K562 (cell line): Measurements from ENCODE around the gene VEGFB. TPM values are rescaled to one million over a fixed set of nuclear protein-coding genes. Genes with fewer than 3 reads are reported as not detected.
A peak's percentile ranks its signal among the peaks of the same experiment; 100 is the strongest.

Experiments
- ATF2 ChIP-seq: sonication (generic); formaldehyde crosslinking; IDR thresholded peaks from 2 replicates; pipeline ENCODE4 v1.8.1; 2022; ENCODE audit warnings: missing genetic modification reagents
- DMBX1 ChIP-seq: fragments of 250-450 bp; sonication (Bioruptor Pico); IDR thresholded peaks from 2 replicates; pipeline ENCODE4 v1.8.0; 2022; ENCODE audit warnings: inconsistent platforms, mild to moderate bottlenecking, moderate library complexity, borderline replicate concordance
- HDAC8 ChIP-seq: fragments of 450-650 bp; IDR thresholded peaks from 2 replicates; pipeline ENCODE4 v1.6.1; 2016; ENCODE audit warnings: mild to moderate bottlenecking, missing genetic modification characterization, moderate library complexity, missing compliant biosample characterization
- PHF21A ChIP-seq: fragments of 450-650 bp; IDR thresholded peaks from 2 replicates; pipeline ENCODE4 v1.6.1; 2017; ENCODE audit warnings: low read depth, borderline replicate concordance
- PTRF ChIP-seq: fragments of 450-650 bp; IDR thresholded peaks from 2 replicates; pipeline ENCODE4 v1.6.1; 2016; ENCODE audit warnings: mild to moderate bottlenecking, missing genetic modification characterization, missing compliant biosample characterization
- PYGO2 ChIP-seq: fragments of 450-650 bp; IDR thresholded peaks from 2 replicates; pipeline ENCODE4 v1.6.1; 2016; ENCODE audit warnings: mild to moderate bottlenecking, missing genetic modification characterization, moderate library complexity, missing compliant biosample characterization
- SLC30A9 ChIP-seq: fragments of 250-450 bp; sonication (Bioruptor Pico); IDR thresholded peaks from 2 replicates; pipeline ENCODE4 v1.8.0; 2022; ENCODE audit warnings: mild to moderate bottlenecking, moderate library complexity
- SMAD4 ChIP-seq: fragments of 250-450 bp; sonication (Bioruptor Pico); conservative IDR thresholded peaks from 2 replicates; pipeline ENCODE4 v1.8.0; 2021; ENCODE audit warnings: inconsistent platforms, mild to moderate bottlenecking, moderate library complexity
- TEAD1 ChIP-seq, 2 experiments: fragments of 450-650 bp in 1 of 2; sonication (generic) in 1 of 2; formaldehyde crosslinking; IDR thresholded peaks; 2 replicates each; pipeline versions ENCODE4 v1.4.0 to v1.8.0; 2020 to 2022; ENCODE audit warnings: mild to moderate bottlenecking in 2 of 2, missing genetic modification reagents in 1 of 2
- U2AF2 ChIP-seq: fragments of 200-400 bp; formaldehyde crosslinking; optimal IDR thresholded peaks from 2 replicates; pipeline ENCODE3; 2017; ENCODE audit warnings: low read depth, mild to moderate bottlenecking, low read length
- ZMIZ1 ChIP-seq, 2 experiments: fragments of 150-350 bp in 1 of 2; IDR thresholded peaks; 2 replicates each; pipeline ENCODE4 v1.6.1; 2012 to 2016; ENCODE audit warnings: low read depth in 2 of 2, low read length in 2 of 2, mild to moderate bottlenecking in 1 of 2, moderate library complexity in 1 of 2
- ZNF134 ChIP-seq: fragments of 250-450 bp; sonication (Bioruptor Pico); conservative IDR thresholded peaks from 2 replicates; pipeline ENCODE4 v1.4.0; 2020
- ZNF24 ChIP-seq: fragments of 450-650 bp; IDR thresholded peaks from 2 replicates; pipeline ENCODE4 v1.6.1; 2016
- polyA plus RNA-seq, 8 experiments: library from polyadenylated mRNA; depleted of rRNA in 4 of 8; stranded (reverse) in 5 of 8; unstranded in 3 of 8; fragments of >200 nt; fragmentation: Nextera tagmentation in 2 of 8; fragmentation: Illumina TruSeq in 1 of 8; extraction: Ambion mirVana in 2 of 8; extraction: Trizol in 1 of 8; gene quantifications; 2 replicates each; pipeline versions ENCODE4 v1.2.1 to v1.2.3, GENCODE V29; 2011 to 2014; ENCODE audit warnings: inconsistent platforms in 1 of 8, missing spikeins in 1 of 8
- total RNA-seq, 7 experiments: library from RNA; depleted of rRNA in 6 of 7; stranded (reverse); fragments of >200 nt in 6 of 7; fragmentation: Illumina TruSeq in 2 of 7; extraction: Trizol in 2 of 7; gene quantifications; 2 replicates each; pipeline versions ENCODE4 v1.2.1 to v1.2.3, GENCODE V29; 2011 to 2021; ENCODE audit warnings: low replicate concordance in 1 of 7
- TF ChIP-seq, protein P1 (sequence below): sonication (generic); formaldehyde crosslinking; IDR thresholded peaks from 2 replicates; pipeline ENCODE4 v1.8.1; 2023; ENCODE audit warnings: missing genetic modification reagents, mild to moderate bottlenecking, borderline replicate concordance
- TF ChIP-seq, protein P2 (sequence below): fragments of 250-450 bp; sonication (Bioruptor Pico); IDR thresholded peaks from 2 replicates; pipeline ENCODE4 v1.8.0; 2022; ENCODE audit warnings: inconsistent platforms, mild to moderate bottlenecking, moderate library complexity, borderline replicate concordance

VEGFB gene
- total and polyA plus RNA-seq, 9 of the 15 experiments (the other 6 are each of a cell fraction or from before 2014, with no cell fraction given) = 11.0 to 83.4 (median 25.7) TPM

DNA sequence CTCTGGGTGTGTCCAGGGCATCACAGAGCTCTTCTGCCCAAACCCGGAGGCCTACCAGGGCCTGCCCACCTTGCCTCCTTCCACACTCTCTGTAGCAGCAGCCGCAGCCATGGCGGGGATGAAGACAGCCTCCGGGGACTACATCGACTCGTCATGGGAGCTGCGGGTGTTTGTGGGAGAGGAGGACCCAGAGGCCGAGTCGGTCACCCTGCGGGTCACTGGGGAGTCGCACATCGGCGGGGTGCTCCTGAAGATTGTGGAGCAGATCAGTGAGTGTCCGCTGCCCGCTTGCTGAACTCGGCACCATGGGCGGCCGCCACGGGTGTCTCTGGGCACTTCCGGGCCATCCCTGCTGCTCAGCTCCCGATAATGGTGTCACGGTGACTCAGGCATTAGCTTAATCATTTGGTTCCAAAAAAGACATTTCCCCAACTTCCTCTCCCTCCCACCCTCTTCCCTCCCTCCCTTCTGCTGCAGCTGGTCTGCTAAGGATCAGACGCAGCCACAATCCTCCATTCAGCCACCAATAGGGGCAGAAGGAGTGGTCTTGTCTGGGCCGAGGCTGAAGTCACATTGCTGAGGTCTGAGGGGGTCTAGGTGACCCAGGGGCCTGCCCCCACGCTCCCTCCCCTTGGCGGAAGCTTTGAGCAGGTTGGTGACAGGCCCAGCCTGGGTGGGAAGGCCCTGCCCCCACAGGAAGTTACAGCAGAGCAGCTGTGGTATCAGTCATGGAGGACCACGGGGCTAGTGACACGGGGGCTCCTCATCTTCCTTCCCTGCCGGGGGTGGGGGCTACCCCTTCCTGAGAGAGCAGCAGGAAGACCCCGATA, 26.9 kb upstream of the VEGFB start (continued):
- TF ChIP-seq PTRF (tag) (no peak), ZNF134 (CRISPR knock-in tag) (0 out of 2 replicates have a peak, but pooled peaks have one; percentile 18), HDAC8 (tag) (no peak), DMBX1 (CRISPR knock-in tag) (no peak; the same call in 1 of the 2 replicates), U2AF2 (no peak), SMAD4 (peak; percentile 67), SLC30A9 (no peak), ZNF24 (no peak), ZMIZ1 (IDR thresholded peaks at IDR 0.05; ENCODE audit: low read depth in 2 of 2, low read length in 2 of 2) (0 out of 4 replicates have a peak, but pooled peaks of 1 of the 2 experiments have one; percentile 44), PHF21A (no peak), ATF2 (CRISPR knock-in tag) (no peak), PYGO2 (0 out of 2 replicates have a peak, but pooled peaks have one; percentile 47), TEAD1 (CRISPR knock-in tag; IDR thresholded peaks at IDR 0.05) (0 out of 4 replicates have a peak, but pooled peaks of 1 of the 2 experiments have one; percentile 4)
- TF ChIP-seq, protein P1, sequence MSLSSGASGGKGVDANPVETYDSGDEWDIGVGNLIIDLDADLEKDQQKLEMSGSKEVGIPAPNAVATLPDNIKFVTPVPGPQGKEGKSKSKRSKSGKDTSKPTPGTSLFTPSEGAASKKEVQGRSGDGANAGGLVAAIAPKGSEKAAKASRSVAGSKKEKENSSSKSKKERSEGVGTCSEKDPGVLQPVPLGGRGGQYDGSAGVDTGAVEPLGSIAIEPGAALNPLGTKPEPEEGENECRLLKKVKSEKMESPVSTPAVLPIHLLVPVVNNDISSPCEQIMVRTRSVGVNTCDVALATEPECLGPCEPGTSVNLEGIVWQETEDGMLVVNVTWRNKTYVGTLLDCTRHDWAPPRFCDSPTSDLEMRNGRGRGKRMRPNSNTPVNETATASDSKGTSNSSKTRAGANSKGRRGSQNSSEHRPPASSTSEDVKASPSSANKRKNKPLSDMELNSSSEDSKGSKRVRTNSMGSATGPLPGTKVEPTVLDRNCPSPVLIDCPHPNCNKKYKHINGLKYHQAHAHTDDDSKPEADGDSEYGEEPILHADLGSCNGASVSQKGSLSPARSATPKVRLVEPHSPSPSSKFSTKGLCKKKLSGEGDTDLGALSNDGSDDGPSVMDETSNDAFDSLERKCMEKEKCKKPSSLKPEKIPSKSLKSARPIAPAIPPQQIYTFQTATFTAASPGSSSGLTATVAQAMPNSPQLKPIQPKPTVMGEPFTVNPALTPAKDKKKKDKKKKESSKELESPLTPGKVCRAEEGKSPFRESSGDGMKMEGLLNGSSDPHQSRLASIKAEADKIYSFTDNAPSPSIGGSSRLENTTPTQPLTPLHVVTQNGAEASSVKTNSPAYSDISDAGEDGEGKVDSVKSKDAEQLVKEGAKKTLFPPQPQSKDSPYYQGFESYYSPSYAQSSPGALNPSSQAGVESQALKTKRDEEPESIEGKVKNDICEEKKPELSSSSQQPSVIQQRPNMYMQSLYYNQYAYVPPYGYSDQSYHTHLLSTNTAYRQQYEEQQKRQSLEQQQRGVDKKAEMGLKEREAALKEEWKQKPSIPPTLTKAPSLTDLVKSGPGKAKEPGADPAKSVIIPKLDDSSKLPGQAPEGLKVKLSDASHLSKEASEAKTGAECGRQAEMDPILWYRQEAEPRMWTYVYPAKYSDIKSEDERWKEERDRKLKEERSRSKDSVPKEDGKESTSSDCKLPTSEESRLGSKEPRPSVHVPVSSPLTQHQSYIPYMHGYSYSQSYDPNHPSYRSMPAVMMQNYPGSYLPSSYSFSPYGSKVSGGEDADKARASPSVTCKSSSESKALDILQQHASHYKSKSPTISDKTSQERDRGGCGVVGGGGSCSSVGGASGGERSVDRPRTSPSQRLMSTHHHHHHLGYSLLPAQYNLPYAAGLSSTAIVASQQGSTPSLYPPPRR (CRISPR knock-in tag) = no peak; the same call in 1 of the 2 replicates
- TF ChIP-seq, protein P2, sequence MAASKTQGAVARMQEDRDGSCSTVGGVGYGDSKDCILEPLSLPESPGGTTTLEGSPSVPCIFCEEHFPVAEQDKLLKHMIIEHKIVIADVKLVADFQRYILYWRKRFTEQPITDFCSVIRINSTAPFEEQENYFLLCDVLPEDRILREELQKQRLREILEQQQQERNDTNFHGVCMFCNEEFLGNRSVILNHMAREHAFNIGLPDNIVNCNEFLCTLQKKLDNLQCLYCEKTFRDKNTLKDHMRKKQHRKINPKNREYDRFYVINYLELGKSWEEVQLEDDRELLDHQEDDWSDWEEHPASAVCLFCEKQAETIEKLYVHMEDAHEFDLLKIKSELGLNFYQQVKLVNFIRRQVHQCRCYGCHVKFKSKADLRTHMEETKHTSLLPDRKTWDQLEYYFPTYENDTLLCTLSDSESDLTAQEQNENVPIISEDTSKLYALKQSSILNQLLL = no peak
